OCI-LY3 (cell line): ENCODE measurements around the gene ACYP1.

ENCODE experiments used
- H2AFZ ChIP-seq: fragments of 200-600, 300-600 bp; shearing (Covaris generic); 2 replicates; pipeline ENCODE4 v1.6.0; 2014; ENCODE audit warnings: antibody characterized with exemption, low read depth, low read length
- H3K27ac ChIP-seq: fragments of 200-600, 300-600 bp; sonication (generic); 2 replicates; pipeline ENCODE4 v1.5.1; 2014; ENCODE audit warnings: mild to moderate bottlenecking, low read length, moderate library complexity, mixed read lengths
- H3K27me3 ChIP-seq: fragments of 200-600, 300-600 bp; sonication (generic); 2 replicates; pipeline ENCODE4 v1.6.1; 2014; ENCODE audit warnings: low read depth, low read length, mixed read lengths
- H3K36me3 ChIP-seq: fragments of 200-600, 300-600 bp; sonication (generic); replicated peaks from 2 replicates; pipeline ENCODE3; 2014; ENCODE audit warnings: low read depth, low read length, mixed read lengths
- H3K4me1 ChIP-seq: fragments of 300-600, 200-600 bp; sonication (generic); 2 replicates; pipeline ENCODE4 v1.6.1; 2014; ENCODE audit warnings: low read length, mixed read lengths
- H3K4me2 ChIP-seq: fragments of 200-600, 300-600 bp; sonication (generic); 2 replicates; pipeline ENCODE4 v1.6.1; 2014; ENCODE audit warnings: low read length, mixed read lengths
- H3K4me3 ChIP-seq: fragments of 300-600, 200-600 bp; sonication (generic); 2 replicates; pipeline ENCODE4 v1.5.1; 2014; ENCODE audit warnings: antibody characterized with exemption, mild to moderate bottlenecking, low read length, moderate library complexity
- H3K79me2 ChIP-seq: fragments of 300-600, 200-600 bp; shearing (Covaris generic); 2 replicates; pipeline ENCODE4 v1.6.1; 2014; ENCODE audit warnings: mild to moderate bottlenecking, low read length, mixed read lengths
- H3K9ac ChIP-seq: fragments of 300-600, 200-600 bp; shearing (Covaris generic); 2 replicates; pipeline ENCODE4 v1.6.0; 2014; ENCODE audit warnings: mild to moderate bottlenecking, low read length, moderate library complexity
- H3K9me3 ChIP-seq: fragments of 200-600, 300-600 bp; shearing (Covaris generic); 2 replicates; pipeline ENCODE4 v1.6.1; 2014; ENCODE audit warnings: low read length, mixed read lengths; ENCODE audit not compliant: insufficient read depth
- H4K20me1 ChIP-seq: fragments of 200-600, 300-600 bp; sonication (generic); 2 replicates; pipeline ENCODE4 v1.6.1; 2016; ENCODE audit warnings: low read length, mixed read lengths; ENCODE audit not compliant: insufficient read depth
- CTCF ChIP-seq: fragments of 200-600, 300-600 bp; sonication (generic); IDR thresholded peaks from 2 replicates; pipeline ENCODE4 v1.5.1; 2014; ENCODE audit warnings: antibody characterized with exemption, low read length, low read depth
- EZH2phosphoT487 ChIP-seq: fragments of 200-600 bp; shearing (Covaris generic); IDR thresholded peaks from 2 replicates; pipeline ENCODE4 v1.6.1; 2018; ENCODE audit warnings: antibody characterized with exemption, mixed run types, low read depth

The ACYP1 gene

GRCh38 chr14:75009176-75009575 lies 54.6 kb downstream of the ACYP1 start:
- H3K79me2 ChIP-seq, result peaks cover 2% of the 10 kb centered on the region
- H3K36me3 ChIP-seq, result peaks cover 54% of the 10 kb centered on the region
- TF ChIP-seq CTCF (no peak), EZH2phosphoT487 (no peak)
- no peaks in the 10 kb centered on the region for H4K20me1 ChIP-seq
- H3K27me3 ChIP-seq, result no peaks in the 10 kb centered on the region
- no peaks in the 10 kb centered on the region for H3K4me1 ChIP-seq
- no peak overlapping the region for H2AFZ ChIP-seq
- H3K4me3 ChIP-seq, result no peak overlapping the region
- H3K9ac ChIP-seq, result no peak overlapping the region
- no peak overlapping the region for H3K27ac ChIP-seq
- H3K9me3 ChIP-seq, result no peaks in the 10 kb centered on the region
- H3K4me2 ChIP-seq, result no peak overlapping the region

- no peak overlapping the region for H3K4me3 ChIP-seq
- H2AFZ ChIP-seq, result no peak overlapping the region
- no peak overlapping the region for H3K9ac ChIP-seq
- no peaks in the 10 kb centered on the region for H3K27me3 ChIP-seq
- H4K20me1 ChIP-seq, result no peaks in the 10 kb centered on the region
- peaks cover 43% of the 10 kb centered on the region for H3K36me3 ChIP-seq
- no peak overlapping the region for H3K27ac ChIP-seq
- peaks cover 12% of the 10 kb centered on the region for H3K4me1 ChIP-seq
- peaks cover 17% of the 10 kb centered on the region for H3K79me2 ChIP-seq
- TF ChIP-seq EZH2phosphoT487 (no peak), CTCF (no peak)
- H3K4me2 ChIP-seq, result no peak overlapping the region
- H3K9me3 ChIP-seq, result no peaks in the 10 kb centered on the region
Measured at GRCh38 chr14:75005357-75005756, 58.5 kb downstream of the ACYP1 start.

- peak overlapping the region; percentile 69 for H3K9ac ChIP-seq
- H3K27me3 ChIP-seq, result no peaks in the 10 kb centered on the region
- peak overlapping the region; percentile 99 for H3K4me2 ChIP-seq
- peak overlapping the region; percentile 39; the same call in 1 of the 2 replicates for H2AFZ ChIP-seq
- no peak overlapping the region for H3K27ac ChIP-seq
- peaks cover 12% of the 10 kb centered on the region for H3K4me1 ChIP-seq
- peaks cover 17% of the 10 kb centered on the region for H3K79me2 ChIP-seq
- H3K36me3 ChIP-seq, result peaks cover 28% of the 10 kb centered on the region
- H3K9me3 ChIP-seq, result no peaks in the 10 kb centered on the region
- H4K20me1 ChIP-seq, result no peaks in the 10 kb centered on the region
- H3K4me3 ChIP-seq, result peak overlapping the region; percentile 90
- TF ChIP-seq EZH2phosphoT487, result no peak
- no peak for TF ChIP-seq CTCF
Measured at GRCh38 chr14:75003250-75004027, 60.4 kb downstream of the ACYP1 start.
